Activated naive CD4-positive, alpha-beta T cell treated with anti-CD3 and anti-CD28 coated beads for 36 hours (primary cell): ENCODE data around the gene ARHGAP25. TPM values are rescaled to one million over a fixed set of nuclear protein-coding genes. Genes with fewer than 3 reads are reported as not detected.

ENCODE experiments used
- CTCF ChIA-PET: fragments of 350-600 bp; sonication (Branson Sonifier 250); formaldehyde crosslinking; loops from one replicate; lab custom pipeline; 2021; ENCODE audit warnings: antibody characterized with exemption; lab: Charles Lee
- DNase-seq: peaks from one replicate; pipeline ENCODE4 v3.0.0-alpha.2; 2020
- H3K27ac Mint-ChIP-seq: one replicate; pipeline ENCODE4 v1.8.0; 2021; ENCODE audit warnings: mild to moderate bottlenecking, mixed read lengths
- H3K27me3 Mint-ChIP-seq: one replicate; pipeline ENCODE4 v1.8.0; 2021; ENCODE audit warnings: low read depth, mixed read lengths
- H3K36me3 Mint-ChIP-seq: one replicate; pipeline ENCODE4 v1.8.0; 2021; ENCODE audit warnings: low read depth, mixed read lengths
- H3K4me1 Mint-ChIP-seq: one replicate; pipeline ENCODE4 v1.8.0; 2021; ENCODE audit warnings: low read depth, mixed read lengths
- H3K4me3 Mint-ChIP-seq: one replicate; pipeline ENCODE4 v1.8.0; 2021; ENCODE audit warnings: mild to moderate bottlenecking, moderate library complexity, mixed read lengths
- H3K9me3 Mint-ChIP-seq: one replicate; pipeline ENCODE4 v1.8.0; 2021; ENCODE audit warnings: mixed read lengths
- intact Hi-C: fragments of 100-400 bp; cut with micrococcal nuclease; formaldehyde crosslinking; loops from one replicate; pipeline ENCODE4 v1.15.1; 2023
- total RNA-seq, 2 experiments: library from RNA; stranded (reverse); gene quantifications; one replicate each; pipeline ENCODE4 v1.2.3, GENCODE V29; 2021

Gene ARHGAP25
- total RNA-seq, 2 experiments from 2014 or later = 43.0 to 46.7 TPM

GRCh38 chr2:68768951-68769350, 34.3 kb downstream of the ARHGAP25 start:
- CTCF ChIA-PET = interaction anchor here (0.8 to 2.2 kb wide), 5 partner anchors 28 to 174 kb away, joined by 3 to 8 read pairs (median 3); no protein-coding TSS in a partner anchor
- Mint-ChIP-seq H3K36me3 (peaks cover 10% of the 10 kb centered on the region), H3K4me1 (peaks cover 100% of the 10 kb centered on the region), H3K27ac (peak overlapping the region; percentile 95), H3K4me3 (peak overlapping the region; percentile 7), H3K27me3 (no peaks in the 10 kb centered on the region), H3K9me3 (no peaks in the 10 kb centered on the region)
- DNase-seq = no peak
- intact Hi-C loops = loop anchor here (5.0 to 10.0 kb wide), 2 partner anchors 517 to 1316 kb away; partner anchors contain the start of genes PCBP1 and PPP3R1

- H3K27me3 Mint-ChIP-seq = no peaks in the 10 kb centered on the region
- CTCF ChIA-PET = interaction anchor here (0.9 to 7.5 kb wide), 9 partner anchors 12 to 305 kb away, joined by 3 to 69 read pairs (median 5); no protein-coding TSS in a partner anchor
- no peaks in the 10 kb centered on the region for H3K9me3 Mint-ChIP-seq
- peak overlapping the region; percentile 45 for H3K4me3 Mint-ChIP-seq
- peak overlapping the region; percentile 93 for H3K27ac Mint-ChIP-seq
- DNase-seq = no peak
- H3K4me1 Mint-ChIP-seq = peaks cover 99% of the 10 kb centered on the region
- peaks cover 8% of the 10 kb centered on the region for H3K36me3 Mint-ChIP-seq
- intact Hi-C loops = loop anchor here (1.0 to 10.0 kb wide), 8 partner anchors 7 to 1315 kb away; partner anchors contain the start of genes PCBP1 and PPP3R1
Measured at GRCh38 chr2:68769586-68770270, 35.1 kb downstream of the ARHGAP25 start.

- CTCF ChIA-PET = interaction anchor here (1.0 to 7.5 kb wide), 9 partner anchors 9 to 306 kb away, joined by 3 to 69 read pairs (median 5); no protein-coding TSS in a partner anchor
- intact Hi-C loops = loop anchor here (1.0 kb wide), 6 partner anchors 8 to 68 kb away; no protein-coding TSS in a partner anchor
- H3K9me3 Mint-ChIP-seq = no peaks in the 10 kb centered on the region
- peaks cover 98% of the 10 kb centered on the region for H3K4me1 Mint-ChIP-seq
- peak; percentile 56 for DNase-seq
- H3K4me3 Mint-ChIP-seq = peak overlapping the region; percentile 45
- H3K27ac Mint-ChIP-seq = peak overlapping the region; percentile 93
- no peaks in the 10 kb centered on the region for H3K27me3 Mint-ChIP-seq
- H3K36me3 Mint-ChIP-seq = peaks cover 12% of the 10 kb centered on the region
Measured at GRCh38 chr2:68770271-68771111, 35.9 kb downstream of the ARHGAP25 start.

GRCh38 chr2:68771211-68771751, 36.7 kb downstream of the ARHGAP25 start:
- Mint-ChIP-seq H3K36me3 (peaks cover 20% of the 10 kb centered on the region), H3K4me3 (peak overlapping the region; percentile 7), H3K27ac (peak overlapping the region; percentile 93), H3K4me1 (peaks cover 98% of the 10 kb centered on the region), H3K9me3 (no peaks in the 10 kb centered on the region), H3K27me3 (no peaks in the 10 kb centered on the region)
- intact Hi-C loops = no loop called here
- CTCF ChIA-PET = interaction anchor here (0.7 to 7.5 kb wide), 7 partner anchors 9 to 154 kb away, joined by 3 to 69 read pairs (median 4); no protein-coding TSS in a partner anchor
- no peak for DNase-seq

GRCh38 chr2:68772109-68772508, 37.5 kb downstream of the ARHGAP25 start:
- intact Hi-C loops = no loop called here
- DNase-seq = no peak
- Mint-ChIP-seq H3K36me3 (peaks cover 26% of the 10 kb centered on the region), H3K4me3 (no peak overlapping the region), H3K9me3 (no peaks in the 10 kb centered on the region), H3K27ac (peak overlapping the region; percentile 93), H3K27me3 (no peaks in the 10 kb centered on the region), H3K4me1 (peaks cover 98% of the 10 kb centered on the region)
- CTCF ChIA-PET = interaction anchor here (0.7 to 7.5 kb wide), 7 partner anchors 15 to 309 kb away, joined by 3 to 69 read pairs (median 4); no protein-coding TSS in a partner anchor

GRCh38 chr2:68774569-68775271, 40.1 kb downstream of the ARHGAP25 start:
- H3K9me3 Mint-ChIP-seq = no peaks in the 10 kb centered on the region
- H3K27ac Mint-ChIP-seq = peak overlapping the region; percentile 87
- peaks cover 83% of the 10 kb centered on the region for H3K4me1 Mint-ChIP-seq
- peak overlapping the region; percentile 68 for H3K4me3 Mint-ChIP-seq
- peak; percentile 76 for DNase-seq
- intact Hi-C loops = loop anchor here (1.0 kb wide), 2 partner anchors 8 to 134 kb away; no protein-coding TSS in a partner anchor
- CTCF ChIA-PET = interaction anchor here (0.8 to 7.5 kb wide), 5 partner anchors 9 to 134 kb away, joined by 4 to 69 read pairs (median 6); no protein-coding TSS in a partner anchor
- H3K27me3 Mint-ChIP-seq = no peaks in the 10 kb centered on the region
- H3K36me3 Mint-ChIP-seq = peaks cover 25% of the 10 kb centered on the region

- peak overlapping the region; percentile 87 for H3K27ac Mint-ChIP-seq
- CTCF ChIA-PET = interaction anchor here (0.8 to 7.5 kb wide), 10 partner anchors 9 to 149 kb away, joined by 3 to 69 read pairs (median 4); no protein-coding TSS in a partner anchor
- peak overlapping the region; percentile 68 for H3K4me3 Mint-ChIP-seq
- no peak for DNase-seq
- H3K4me1 Mint-ChIP-seq = peaks cover 80% of the 10 kb centered on the region
- peaks cover 25% of the 10 kb centered on the region for H3K36me3 Mint-ChIP-seq
- no peaks in the 10 kb centered on the region for H3K9me3 Mint-ChIP-seq
- no peaks in the 10 kb centered on the region for H3K27me3 Mint-ChIP-seq
- intact Hi-C loops = no loop called here
Measured at GRCh38 chr2:68775272-68775842, 40.7 kb downstream of the ARHGAP25 start.

- H3K4me3 Mint-ChIP-seq = peak overlapping the region; percentile 68
- peaks cover 32% of the 10 kb centered on the region for H3K36me3 Mint-ChIP-seq
- no peaks in the 10 kb centered on the region for H3K27me3 Mint-ChIP-seq
- H3K4me1 Mint-ChIP-seq = peaks cover 79% of the 10 kb centered on the region
- peak; percentile 30 for DNase-seq
- intact Hi-C loops = no loop called here
- no peaks in the 10 kb centered on the region for H3K9me3 Mint-ChIP-seq
- H3K27ac Mint-ChIP-seq = peak overlapping the region; percentile 87
- CTCF ChIA-PET = interaction anchor here (1.1 to 7.5 kb wide), 7 partner anchors 9 to 149 kb away, joined by 3 to 69 read pairs (median 5); no protein-coding TSS in a partner anchor
Measured at GRCh38 chr2:68776124-68776523, 41.5 kb downstream of the ARHGAP25 start.

- CTCF ChIA-PET = interaction anchor here (0.5 to 1.9 kb wide), 10 partner anchors 9 to 1264 kb away, joined by 3 to 13 read pairs (median 4); no protein-coding TSS in a partner anchor
- DNase-seq = no peak
- Mint-ChIP-seq H3K4me1 (peaks cover 49% of the 10 kb centered on the region), H3K9me3 (no peaks in the 10 kb centered on the region), H3K36me3 (peaks cover 40% of the 10 kb centered on the region), H3K27ac (peak overlapping the region; percentile 69), H3K4me3 (no peak overlapping the region), H3K27me3 (no peaks in the 10 kb centered on the region)
- intact Hi-C loops = no loop called here
Measured at GRCh38 chr2:68779595-68779994, 45.0 kb downstream of the ARHGAP25 start.

- no peak for DNase-seq
- Mint-ChIP-seq H3K4me3 (no peak overlapping the region), H3K4me1 (peaks cover 20% of the 10 kb centered on the region), H3K36me3 (peaks cover 29% of the 10 kb centered on the region), H3K27me3 (no peaks in the 10 kb centered on the region), H3K27ac (no peak overlapping the region), H3K9me3 (no peaks in the 10 kb centered on the region)
- CTCF ChIA-PET = interaction anchor here (0.7 kb wide), 1 partner anchor 70 kb away, joined by 3 read pairs; no protein-coding TSS in a partner anchor
- intact Hi-C loops = no loop called here
Measured at GRCh38 chr2:68784188-68784587, 49.6 kb downstream of the ARHGAP25 start.

GRCh38 chr2:68784915-68785314, 50.3 kb downstream of the ARHGAP25 start:
- no peak for DNase-seq
- Mint-ChIP-seq H3K27ac (no peak overlapping the region), H3K4me1 (peaks cover 18% of the 10 kb centered on the region), H3K27me3 (no peaks in the 10 kb centered on the region), H3K4me3 (no peak overlapping the region), H3K36me3 (peaks cover 31% of the 10 kb centered on the region), H3K9me3 (no peaks in the 10 kb centered on the region)
- intact Hi-C loops = no loop called here
- CTCF ChIA-PET = interaction anchor here (1.3 kb wide), 1 partner anchor 9 kb away, joined by 6 read pairs; no protein-coding TSS in a partner anchor
